ENCODE measurements around the gene CD300LD.

DNA sequence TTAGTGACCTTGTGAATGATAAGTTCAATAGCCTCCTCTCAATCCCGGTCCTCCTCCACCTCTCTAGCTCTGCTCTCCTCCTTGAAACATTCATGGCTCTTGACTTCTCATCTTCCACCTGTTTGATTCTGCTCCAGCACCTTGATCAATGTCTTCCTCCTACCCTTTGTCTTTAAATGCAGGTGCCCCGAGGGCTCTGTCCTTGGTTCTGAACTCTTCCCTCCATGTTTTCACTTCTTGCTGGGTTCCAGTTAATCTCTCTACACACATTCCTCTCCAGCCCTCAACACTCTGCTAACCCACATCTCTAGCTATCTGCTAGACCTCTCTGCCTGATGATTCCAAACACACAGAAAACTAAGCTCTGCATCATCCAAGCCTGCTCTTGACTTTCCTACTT is 18.0 kb upstream of the CD300LD start:
- TF ChIP-seq, protein P1, sequence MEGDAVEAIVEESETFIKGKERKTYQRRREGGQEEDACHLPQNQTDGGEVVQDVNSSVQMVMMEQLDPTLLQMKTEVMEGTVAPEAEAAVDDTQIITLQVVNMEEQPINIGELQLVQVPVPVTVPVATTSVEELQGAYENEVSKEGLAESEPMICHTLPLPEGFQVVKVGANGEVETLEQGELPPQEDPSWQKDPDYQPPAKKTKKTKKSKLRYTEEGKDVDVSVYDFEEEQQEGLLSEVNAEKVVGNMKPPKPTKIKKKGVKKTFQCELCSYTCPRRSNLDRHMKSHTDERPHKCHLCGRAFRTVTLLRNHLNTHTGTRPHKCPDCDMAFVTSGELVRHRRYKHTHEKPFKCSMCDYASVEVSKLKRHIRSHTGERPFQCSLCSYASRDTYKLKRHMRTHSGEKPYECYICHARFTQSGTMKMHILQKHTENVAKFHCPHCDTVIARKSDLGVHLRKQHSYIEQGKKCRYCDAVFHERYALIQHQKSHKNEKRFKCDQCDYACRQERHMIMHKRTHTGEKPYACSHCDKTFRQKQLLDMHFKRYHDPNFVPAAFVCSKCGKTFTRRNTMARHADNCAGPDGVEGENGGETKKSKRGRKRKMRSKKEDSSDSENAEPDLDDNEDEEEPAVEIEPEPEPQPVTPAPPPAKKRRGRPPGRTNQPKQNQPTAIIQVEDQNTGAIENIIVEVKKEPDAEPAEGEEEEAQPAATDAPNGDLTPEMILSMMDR (IDR thresholded peaks at IDR 0.05): no peak
- TF ChIP-seq POLR2A (IDR thresholded peaks at IDR 0.05): no peak
